Breast epithelium (tissue), 4 donors: ENCODE results near the gene TIMP1. TPM values are rescaled to one million over a fixed set of nuclear protein-coding genes. Genes with fewer than 3 reads are reported as not detected.
A peak's percentile ranks its signal among the peaks of the same experiment; 100 is the strongest.

ENCODE experiments used
- DNase-seq, 2 donors: peaks; one replicate each; pipeline ENCODE4 v3.0.0-alpha.2; 2019; ENCODE audit warnings: low spot score in 2 of 2
- H3K27ac ChIP-seq, 2 donors: fragments of 200-600 bp; sonication (generic) in 1 of 2; one replicate each; pipeline ENCODE4 v1.5.1; 2016 to 2019; ENCODE audit warnings: mild to moderate bottlenecking in 1 of 2
- H3K27me3 ChIP-seq, 2 donors: fragments of 200-600 bp; sonication (generic) in 1 of 2; one replicate each; pipeline versions ENCODE4 v1.5.1 to v1.6.0; 2017 to 2019; ENCODE audit warnings: control low read depth in 1 of 2, mild to moderate bottlenecking in 1 of 2
- H3K36me3 ChIP-seq: fragments of 200-600 bp; one replicate; pipeline ENCODE4 v1.5.1; 2019
- H3K4me1 ChIP-seq, 2 donors: fragments of 200-600 bp; sonication (generic); one replicate each; pipeline ENCODE4 v1.5.1; 2016 to 2019; ENCODE audit warnings: control low read depth in 1 of 2
- H3K4me3 ChIP-seq, 3 donors: fragments of 200-600 bp; sonication (generic); 1 replicate in 2 of 3; 2 replicates in 1 of 3; pipeline ENCODE4 v1.5.1; 2016 to 2019; ENCODE audit warnings: mild to moderate bottlenecking in 3 of 3, moderate library complexity in 2 of 3
- H3K9me3 ChIP-seq, 2 donors: fragments of 200-600 bp; sonication (generic) in 1 of 2; one replicate each; pipeline ENCODE4 v1.5.1; 2016 to 2019; ENCODE audit warnings: control low read depth in 1 of 2
- POLR2A ChIP-seq: fragments of 450-650 bp; IDR thresholded peaks from one replicate; pipeline ENCODE4 v1.6.1; 2016; ENCODE audit warnings: antibody characterized with exemption, mild to moderate bottlenecking, moderate library complexity
- POLR2AphosphoS5 ChIP-seq, 3 donors: sonication (generic); formaldehyde crosslinking; IDR thresholded peaks; one replicate each; pipeline ENCODE4 v1.6.1; 2017; ENCODE audit warnings: antibody characterized with exemption in 3 of 3
- intact Hi-C: fragments of 100-400 bp; cut with DNase I; formaldehyde crosslinking; loops from one replicate; pipeline ENCODE4 v1.15.1; 2023; ENCODE audit warnings: low total_unique reads
- total RNA-seq, 3 donors: library from RNA; depleted of rRNA; stranded (reverse); fragments of >200 nt; gene quantifications; one replicate each; pipeline ENCODE4 v1.1.0, GENCODE V29; 2016
- TF ChIP-seq, protein P1 (sequence below), 3 donors: fragments of 450-650 bp; IDR thresholded peaks; one replicate each; pipeline ENCODE4 v1.5.1; 2016 to 2017; ENCODE audit warnings: antibody characterized with exemption in 3 of 3, mild to moderate bottlenecking in 3 of 3, moderate library complexity in 3 of 3

Gene TIMP1
- total RNA-seq, 3 donors from 2014 or later = 85.9 to 225 (median 180) TPM

GRCh38 chrX:47623540-47624027 is 41.3 kb downstream of the TIMP1 start:
- Histone ChIP-seq H3K27me3 (peaks cover 0 to 49% of the 10 kb centered on the region in 2 donors), H3K9me3 (no peaks in the 10 kb centered on the region), H3K4me1 (no peaks in the 10 kb centered on the region), H3K4me3 (peak overlapping the region in 2 of 3 donors; percentile 29 to 44), H3K36me3 (no peaks in the 10 kb centered on the region), H3K27ac (no peak overlapping the region)
- TF ChIP-seq POLR2AphosphoS5 (IDR thresholded peaks at IDR 0.05) (no peak), POLR2A (no peak)
- TF ChIP-seq, protein P1, sequence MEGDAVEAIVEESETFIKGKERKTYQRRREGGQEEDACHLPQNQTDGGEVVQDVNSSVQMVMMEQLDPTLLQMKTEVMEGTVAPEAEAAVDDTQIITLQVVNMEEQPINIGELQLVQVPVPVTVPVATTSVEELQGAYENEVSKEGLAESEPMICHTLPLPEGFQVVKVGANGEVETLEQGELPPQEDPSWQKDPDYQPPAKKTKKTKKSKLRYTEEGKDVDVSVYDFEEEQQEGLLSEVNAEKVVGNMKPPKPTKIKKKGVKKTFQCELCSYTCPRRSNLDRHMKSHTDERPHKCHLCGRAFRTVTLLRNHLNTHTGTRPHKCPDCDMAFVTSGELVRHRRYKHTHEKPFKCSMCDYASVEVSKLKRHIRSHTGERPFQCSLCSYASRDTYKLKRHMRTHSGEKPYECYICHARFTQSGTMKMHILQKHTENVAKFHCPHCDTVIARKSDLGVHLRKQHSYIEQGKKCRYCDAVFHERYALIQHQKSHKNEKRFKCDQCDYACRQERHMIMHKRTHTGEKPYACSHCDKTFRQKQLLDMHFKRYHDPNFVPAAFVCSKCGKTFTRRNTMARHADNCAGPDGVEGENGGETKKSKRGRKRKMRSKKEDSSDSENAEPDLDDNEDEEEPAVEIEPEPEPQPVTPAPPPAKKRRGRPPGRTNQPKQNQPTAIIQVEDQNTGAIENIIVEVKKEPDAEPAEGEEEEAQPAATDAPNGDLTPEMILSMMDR (IDR thresholded peaks at IDR 0.05) = no peak
- intact Hi-C loops = loop anchor here (10.0 kb wide), 1 partner anchor 49 kb away; no protein-coding TSS in a partner anchor
- peak in 1 of 2 donors; percentile 56 for DNase-seq

GRCh38 chrX:47625365-47625764 is 43.1 kb downstream of the TIMP1 start:
- Histone ChIP-seq H3K27me3 (peaks cover 0 to 55% of the 10 kb centered on the region in 2 donors), H3K4me1 (no peaks in the 10 kb centered on the region), H3K4me3 (no peak overlapping the region), H3K27ac (no peak overlapping the region), H3K36me3 (no peaks in the 10 kb centered on the region), H3K9me3 (no peaks in the 10 kb centered on the region)
- intact Hi-C loops = loop anchor here (10.0 kb wide), 1 partner anchor 51 kb away; no protein-coding TSS in a partner anchor
- no peak for DNase-seq
- no peak for TF ChIP-seq POLR2AphosphoS5 (IDR thresholded peaks at IDR 0.05)
- TF ChIP-seq, protein P1 (IDR thresholded peaks at IDR 0.05) = no peak
- TF ChIP-seq POLR2A = no peak

DNA sequence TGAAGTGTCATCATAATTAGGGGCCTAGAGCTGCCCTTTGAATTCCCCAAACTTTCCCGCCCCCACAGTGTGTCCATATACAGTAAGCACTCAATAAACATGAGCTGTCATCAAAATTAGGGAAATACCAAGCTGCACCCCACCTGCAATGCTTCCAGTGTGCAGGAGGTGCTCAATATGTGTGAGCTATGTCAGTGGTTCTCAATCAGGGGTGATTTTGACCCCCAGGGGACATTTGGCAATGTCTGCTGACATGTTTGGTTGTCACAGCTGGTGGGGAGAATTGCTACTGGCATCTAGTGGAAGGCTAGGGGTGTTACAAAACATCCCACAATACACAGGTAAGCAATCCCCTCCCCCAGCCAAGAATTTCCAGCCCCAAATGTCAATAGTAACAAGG is 46.7 kb downstream of the TIMP1 start:
- H3K9me3 ChIP-seq = no peaks in the 10 kb centered on the region
- H3K36me3 ChIP-seq = no peaks in the 10 kb centered on the region
- no peaks in the 10 kb centered on the region for H3K4me1 ChIP-seq
- no peak for TF ChIP-seq POLR2AphosphoS5 (IDR thresholded peaks at IDR 0.05)
- no peak for TF ChIP-seq POLR2A
- TF ChIP-seq, protein P1 (IDR thresholded peaks at IDR 0.05) = no peak
- intact Hi-C loops = loop anchor here (10.0 kb wide), 1 partner anchor 54 kb away; no protein-coding TSS in a partner anchor
- H3K27me3 ChIP-seq = peaks cover 0 to 42% of the 10 kb centered on the region in 2 donors
- no peak for DNase-seq
- peak overlapping the region in 1 of 3 donors; percentile 28 for H3K4me3 ChIP-seq
- no peak overlapping the region for H3K27ac ChIP-seq

DNA sequence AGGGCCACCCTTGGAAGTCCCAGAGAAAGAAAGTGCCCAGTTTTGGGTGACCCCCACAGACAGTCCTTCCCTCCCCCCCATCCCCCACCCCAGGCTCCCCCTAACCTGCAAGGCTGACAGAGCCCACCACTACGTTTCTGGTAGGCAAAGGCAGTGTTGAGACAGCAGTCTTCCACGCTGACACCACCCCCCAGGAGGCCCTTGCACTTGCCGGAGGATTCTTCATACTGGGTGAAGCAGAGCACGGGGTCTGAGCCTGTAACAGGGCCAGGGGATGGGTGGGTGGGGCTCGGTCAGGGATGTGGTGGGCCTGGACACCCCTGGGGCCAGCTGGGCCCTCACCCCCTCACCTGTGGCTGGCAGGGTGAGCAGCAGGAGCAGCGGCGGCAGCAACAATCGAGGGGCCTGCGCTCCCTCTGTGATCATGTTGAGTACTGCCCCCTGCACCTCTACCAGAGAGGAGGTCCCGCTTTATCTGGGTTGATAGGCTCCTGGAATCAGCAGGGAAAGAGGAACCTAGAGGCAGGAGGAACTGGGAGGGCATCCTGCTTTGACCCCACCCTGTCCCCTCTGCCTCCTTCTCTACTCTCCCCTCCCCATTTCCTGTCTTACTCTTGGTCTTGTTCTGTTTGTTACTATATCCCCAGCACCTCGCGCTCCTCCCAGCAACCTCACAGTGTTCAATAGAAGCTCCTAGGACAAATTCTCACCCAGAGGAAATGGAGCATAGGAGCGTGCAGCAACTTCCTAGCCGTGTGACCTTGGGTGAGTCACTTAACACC is 47.4 kb downstream of the TIMP1 start, which contains the start of gene CFP:
TSS of gene CFP (minus strand) at position 512 of the 782 bp plus-strand sequence. CDS start at position 426, 86 bp downstream.
- intact Hi-C loops = loop anchor here (10.0 kb wide), 1 partner anchor 55 kb away; no protein-coding TSS in a partner anchor
- Histone ChIP-seq H3K27ac (no peak within 1 kb of the TSS), H3K4me1 (no peaks in the 10 kb centered on the region), H3K27me3 (peaks cover 0 to 43% of the 10 kb centered on the region in 2 donors), H3K36me3 (no peaks in the 10 kb centered on the region), H3K9me3 (no peaks in the 10 kb centered on the region), H3K4me3 (peak within 1 kb of the TSS in 1 of 3 donors; percentile 28)
- TF ChIP-seq, protein P1 (IDR thresholded peaks at IDR 0.05) = no peak
- TF ChIP-seq POLR2AphosphoS5 (IDR thresholded peaks at IDR 0.05) = no peak
- TF ChIP-seq POLR2A = no peak
- DNase-seq = no peak

DNA sequence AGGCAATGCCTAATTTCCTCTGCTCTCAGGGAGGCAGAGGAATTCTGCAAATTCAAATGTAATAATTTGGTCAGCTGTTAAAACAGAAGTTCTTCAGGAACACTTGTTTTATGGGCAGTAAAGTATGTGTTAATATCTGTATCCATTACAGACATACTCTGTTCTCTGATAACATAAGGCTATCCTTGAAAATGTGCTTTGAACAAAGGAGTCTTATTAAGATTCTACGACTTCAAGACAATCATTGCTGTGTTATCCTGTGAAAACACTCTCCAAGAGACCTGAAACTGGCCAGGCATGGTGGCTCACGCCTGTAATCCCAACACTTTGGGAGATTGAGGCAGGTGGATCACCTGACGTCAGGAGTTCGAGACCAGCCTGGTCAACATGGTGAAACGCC is 49.4 kb downstream of the TIMP1 start:
- Histone ChIP-seq H3K36me3 (no peaks in the 10 kb centered on the region), H3K27me3 (peaks cover 0 to 37% of the 10 kb centered on the region in 2 donors), H3K4me3 (no peak overlapping the region), H3K27ac (no peak overlapping the region), H3K9me3 (no peaks in the 10 kb centered on the region), H3K4me1 (no peaks in the 10 kb centered on the region)
- intact Hi-C loops = no loop called here
- TF ChIP-seq POLR2AphosphoS5 (IDR thresholded peaks at IDR 0.05) (no peak), POLR2A (no peak)
- TF ChIP-seq, protein P1 (IDR thresholded peaks at IDR 0.05) = no peak
- DNase-seq = no peak
